Myometrial cell (primary cell): Measurements from ENCODE around the gene C6orf136. TPM values are rescaled to one million over a fixed set of nuclear protein-coding genes. Genes with fewer than 3 reads are reported as not detected.

Experiments used
- total RNA-seq: library from RNA; depleted of rRNA; stranded (reverse); fragments of >200 nt; gene quantifications from 2 replicates; pipeline ENCODE4 v1.2.3, GENCODE V29; 2015

Gene C6orf136, protein sequence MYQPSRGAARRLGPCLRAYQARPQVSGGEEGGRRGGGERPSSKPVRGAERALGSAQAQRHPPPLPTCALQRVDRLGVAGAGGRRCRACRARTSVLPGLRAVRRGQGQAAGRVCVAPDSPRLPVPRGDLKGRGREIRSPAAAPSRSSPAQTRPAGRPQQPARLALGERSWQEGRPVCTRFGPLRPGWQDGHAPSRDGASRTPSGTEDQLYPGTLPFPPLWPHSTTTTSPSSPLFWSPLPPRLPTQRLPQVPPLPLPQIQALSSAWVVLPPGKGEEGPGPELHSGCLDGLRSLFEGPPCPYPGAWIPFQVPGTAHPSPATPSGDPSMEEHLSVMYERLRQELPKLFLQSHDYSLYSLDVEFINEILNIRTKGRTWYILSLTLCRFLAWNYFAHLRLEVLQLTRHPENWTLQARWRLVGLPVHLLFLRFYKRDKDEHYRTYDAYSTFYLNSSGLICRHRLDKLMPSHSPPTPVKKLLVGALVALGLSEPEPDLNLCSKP
- total RNA-seq: 4.3 and 5.2 TPM in 2 replicates

DNA sequence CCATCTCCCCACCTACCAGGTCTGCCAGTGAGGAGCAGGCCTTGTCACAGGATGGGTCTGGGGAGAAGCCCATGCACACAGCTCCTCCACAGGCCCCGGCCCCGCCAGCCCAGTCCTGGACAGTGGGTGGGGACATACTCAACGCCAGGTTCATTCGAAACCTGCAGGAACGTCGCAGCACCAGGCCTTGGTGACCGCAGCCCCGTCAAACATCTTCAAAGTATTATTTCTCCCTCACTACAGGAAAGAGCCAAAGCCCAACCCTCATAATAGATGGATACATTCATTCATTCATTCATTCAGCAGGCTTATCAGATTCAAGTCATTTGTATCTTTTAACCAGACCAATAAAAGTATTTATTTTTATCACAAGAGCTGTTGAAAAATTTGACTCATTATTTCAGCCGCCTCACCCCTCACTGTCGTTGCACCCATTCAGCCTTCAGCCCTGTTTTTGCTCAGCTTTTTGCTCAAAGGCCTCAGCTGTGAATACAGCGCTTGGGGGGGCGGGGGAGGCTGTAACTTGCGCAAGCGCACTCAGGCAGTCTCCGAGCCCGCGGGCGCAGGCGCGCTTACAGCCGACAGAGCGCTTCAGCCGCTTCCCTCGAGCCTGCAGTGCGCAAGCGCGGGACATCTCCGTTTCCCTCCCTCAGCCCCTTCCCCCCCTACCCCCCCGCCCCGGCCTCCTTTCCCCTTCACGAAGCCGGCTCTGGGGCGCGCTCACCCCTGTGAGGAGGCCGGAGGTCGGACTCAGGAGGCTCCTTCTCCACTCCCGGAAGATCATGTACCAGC lies at the start of gene C6orf136:
Gene C6orf136, plus strand, starts transcription at position 684 of the 792 bp plus-strand sequence. Its CDS starts 99 bp downstream, at position 783.

DNA sequence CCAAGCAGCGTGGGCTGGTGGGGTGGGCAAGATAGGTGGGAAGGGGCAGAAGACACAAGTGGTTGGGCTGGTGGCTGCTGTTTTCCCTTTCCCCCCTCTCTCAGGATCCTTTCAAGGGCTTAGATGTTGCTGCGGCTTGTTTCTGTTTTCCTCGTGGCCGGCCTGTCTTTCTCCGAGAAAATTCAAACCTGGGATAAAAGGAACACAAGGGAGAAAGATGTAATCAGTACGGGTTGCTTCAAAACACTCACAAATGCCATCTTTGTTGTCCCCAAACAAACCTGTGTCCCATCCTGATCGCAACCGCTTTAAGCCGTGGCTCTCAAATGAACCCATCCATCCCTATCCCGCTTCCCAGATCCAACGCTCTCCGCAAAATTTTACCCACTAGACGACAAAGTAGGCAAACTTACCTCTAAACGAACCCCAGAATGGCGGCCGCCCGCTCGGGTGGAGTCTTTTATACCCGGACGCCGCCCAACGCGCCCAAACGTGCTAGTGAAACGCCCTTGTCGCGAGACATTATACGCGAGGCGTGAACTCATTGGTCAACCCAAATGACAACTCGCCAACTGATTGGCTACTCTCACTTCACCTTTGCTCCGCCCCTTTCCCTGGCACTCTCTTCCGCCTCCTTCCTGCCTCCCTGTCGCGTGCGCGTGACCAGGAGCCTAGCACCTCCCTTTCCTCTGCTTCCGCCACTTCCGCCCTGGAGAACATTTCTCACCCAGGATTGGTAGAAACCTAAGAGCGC lies 29.9 kb upstream of the C6orf136 start, which contains the start of gene PPP1R10:
Gene PPP1R10, minus strand, starts transcription at position 433 of the 754 bp plus-strand sequence. CDS start 7,299 bp downstream, outside the sequence.

GRCh38 chr6:30617565-30618269 lies 29.2 kb upstream of the C6orf136 start, which contains the start of gene MRPS18B:
TSS of gene MRPS18B (plus strand) at chr6:30617840. CDS start at chr6:30617866, 26 bp downstream.

GRCh38 chr6:30626484-30627366 lies 20.2 kb upstream of the C6orf136 start, which contains the start of gene ATAT1:
TSS of gene ATAT1 (plus strand) at chr6:30626874.

DNA sequence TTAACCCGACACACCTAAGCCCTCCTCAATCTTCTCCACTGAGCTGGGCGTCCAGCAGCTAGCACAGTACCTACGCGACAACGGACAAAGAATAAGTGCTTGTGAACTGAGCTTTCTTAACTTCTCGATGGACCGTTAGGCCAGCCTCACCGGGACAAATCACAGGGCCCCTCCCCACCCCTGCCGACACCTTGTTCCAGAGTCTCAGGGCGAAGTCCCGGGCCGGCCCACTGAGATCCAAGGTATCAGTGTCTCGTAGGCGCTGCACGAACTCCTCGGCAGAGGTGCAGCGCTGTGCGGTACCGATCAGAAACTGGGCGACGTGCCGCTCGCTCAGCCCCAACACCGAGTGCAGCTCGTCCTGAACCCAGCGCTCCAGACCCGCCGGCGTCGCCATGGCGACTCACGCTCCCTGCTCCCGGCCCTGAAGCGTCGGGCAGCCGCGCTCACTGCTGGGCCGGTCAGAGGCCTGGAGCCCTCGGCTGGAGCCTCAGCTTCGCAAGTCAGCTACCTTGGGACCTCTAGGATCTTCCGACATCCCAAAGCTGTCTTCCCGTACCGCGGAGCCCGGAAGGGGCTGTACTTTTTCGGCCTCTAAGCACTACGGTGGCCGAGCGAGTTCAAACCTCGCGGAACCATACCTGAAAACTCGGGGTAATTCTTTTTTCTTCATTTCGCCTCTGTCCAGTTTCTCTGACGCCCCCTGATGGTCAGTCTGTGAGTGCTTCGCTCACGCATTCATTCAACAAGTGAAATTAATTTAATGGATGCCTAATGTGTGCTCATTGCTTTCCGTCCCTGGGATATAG lies 25.7 kb downstream of the C6orf136 start, which contains the start of gene DHX16:
Gene DHX16, minus strand, starts transcription at position 562 of the 809 bp plus-strand sequence. Its CDS starts 165 bp downstream, at position 397.

DNA sequence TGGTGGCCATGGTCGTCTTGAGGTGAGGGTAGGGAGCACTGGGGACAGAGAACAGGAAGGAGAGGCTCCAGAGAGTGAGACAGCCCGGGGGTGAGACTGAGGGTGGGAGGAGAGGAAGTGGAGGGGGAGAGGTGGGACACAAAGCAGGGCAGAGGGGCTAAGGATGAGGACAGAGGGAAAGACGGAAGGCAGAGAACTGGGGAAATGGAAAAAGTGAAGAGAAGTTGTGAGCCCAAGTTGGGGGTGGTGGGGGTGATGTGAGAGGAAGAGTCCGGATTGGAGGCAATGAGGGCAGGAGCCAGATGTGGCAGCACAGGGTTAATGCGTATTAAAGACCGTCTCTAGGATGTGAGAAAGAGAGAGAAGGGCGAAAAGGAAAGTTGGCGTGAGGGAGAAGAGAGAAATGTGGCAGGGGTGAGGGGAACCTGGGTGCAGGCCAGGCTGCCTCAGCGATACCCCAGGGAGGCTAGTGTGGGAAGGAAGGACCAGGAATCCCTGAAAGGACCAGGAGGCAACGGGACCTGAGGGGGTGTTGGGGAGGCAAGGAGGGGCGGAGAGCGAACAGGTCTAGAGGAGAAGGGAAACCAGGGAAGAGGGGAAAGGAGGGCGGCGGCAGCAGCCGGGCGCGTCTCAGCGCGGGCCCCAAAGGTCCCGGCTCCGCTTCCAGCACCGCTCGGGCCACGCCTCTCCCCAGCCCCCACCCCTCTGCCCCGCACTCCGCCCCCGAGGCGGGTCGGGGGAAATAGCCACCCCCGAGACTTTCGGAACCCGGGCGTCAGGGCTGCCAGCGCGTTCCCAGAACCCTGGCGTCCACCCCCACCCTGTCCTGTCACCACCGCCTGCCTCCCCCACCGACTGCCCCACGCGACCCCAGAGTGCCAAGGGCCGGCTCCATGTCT lies 39.3 kb downstream of the C6orf136 start, which contains the start of gene PPP1R18:
Gene PPP1R18, minus strand, starts transcription at position 637 of the 899 bp plus-strand sequence. Its CDS starts 627 bp downstream, at position 10.

DNA sequence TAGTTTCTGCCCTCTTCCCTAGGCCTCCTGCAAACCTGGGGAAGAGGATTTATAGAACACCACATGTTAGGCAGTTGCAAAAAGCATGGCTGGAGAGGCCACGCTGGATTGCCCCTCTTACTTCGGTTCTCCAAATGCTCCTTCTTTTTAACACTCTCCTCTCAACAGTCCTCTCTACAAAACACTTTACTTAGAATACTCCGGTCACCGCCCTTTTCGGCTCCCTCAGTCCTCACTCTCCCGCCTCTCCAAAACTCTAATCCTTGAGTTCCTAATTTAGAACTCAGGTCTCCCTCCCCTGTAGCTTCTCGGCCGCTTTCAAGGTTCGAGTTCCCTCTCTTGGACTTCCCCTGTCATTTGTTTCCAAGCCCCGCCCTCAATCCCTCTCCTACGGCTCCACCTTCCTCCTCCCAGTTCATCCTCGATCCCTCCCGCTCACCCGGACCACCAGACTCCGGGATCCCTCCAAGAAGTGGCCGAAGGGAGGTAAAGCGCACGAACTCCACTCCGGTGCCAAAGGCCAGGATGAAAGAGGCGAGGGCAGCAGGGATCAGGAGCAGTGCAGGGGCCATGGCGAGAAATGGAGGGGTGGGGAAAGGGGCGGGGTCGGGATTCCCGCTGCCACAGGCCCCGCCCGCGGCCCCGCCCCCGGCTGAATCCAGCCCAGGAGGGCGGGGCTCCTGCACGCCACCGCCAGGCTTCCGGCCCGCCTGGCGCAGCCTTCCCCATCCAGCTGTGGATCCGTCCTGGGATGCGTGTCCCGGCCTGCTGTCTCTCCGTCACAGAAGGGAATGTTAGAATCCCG lies 43.7 kb downstream of the C6orf136 start, which contains the start of gene NRM:
Gene NRM, minus strand, starts transcription at position 582 of the 805 bp plus-strand sequence. Its CDS starts 10 bp downstream, at position 572.

Other genes with a start within 250 kb of the C6orf136 start
- gene HLA-E, start 157.6 kb upstream of the C6orf136 start, total RNA-seq: 231 and 235 TPM in 2 replicates
- gene GNL1, start 90.6 kb upstream of the C6orf136 start, total RNA-seq: 49.1 and 70.9 TPM in 2 replicates
- 5.7 and 7.5 TPM in 2 replicates for gene PRR3, start 89.8 kb upstream of the C6orf136 start, total RNA-seq
- gene ABCF1, start 75.7 kb upstream of the C6orf136 start, total RNA-seq: 22.5 and 32.6 TPM in 2 replicates
- 21.6 and 25.9 TPM in 2 replicates for gene PPP1R10, start 29.9 kb upstream of the C6orf136 start, total RNA-seq
- gene MRPS18B, start 29.3 kb upstream of the C6orf136 start, total RNA-seq: 63.1 and 85.9 TPM in 2 replicates
- 4.3 TPM in 2 replicates for gene ATAT1, start 20.3 kb upstream of the C6orf136 start, total RNA-seq
- 27.4 and 34.2 TPM in 2 replicates for gene DHX16, start 25.9 kb downstream of the C6orf136 start, total RNA-seq
- 42.7 and 51.6 TPM in 2 replicates for gene PPP1R18, start 39.5 kb downstream of the C6orf136 start, total RNA-seq
- gene NRM, start 43.9 kb downstream of the C6orf136 start, total RNA-seq: 7.2 and 10.3 TPM in 2 replicates
- gene MDC1, start 70.1 kb downstream of the C6orf136 start, total RNA-seq: 5.1 and 16.4 TPM in 2 replicates
- 1,612 and 1,663 TPM in 2 replicates for gene TUBB, start 73.2 kb downstream of the C6orf136 start, total RNA-seq
- 209 and 234 TPM in 2 replicates for gene FLOT1, start 95.6 kb downstream of the C6orf136 start, total RNA-seq
- 45.0 and 49.6 TPM in 2 replicates for gene IER3, start 97.4 kb downstream of the C6orf136 start, total RNA-seq
- 15.2 and 28.8 TPM in 2 replicates for gene DDR1, start 237.4 kb downstream of the C6orf136 start, total RNA-seq